Measurements from ENCODE around the gene CLK1. TPM values are rescaled to one million over a fixed set of nuclear protein-coding genes. Genes with fewer than 3 reads are reported as not detected.

The CLK1 gene
- 77.2 and 105 TPM in 2 replicates for total RNA-seq

GRCh38 chr2:200864176-200865034 is at the start of gene CLK1:
Gene CLK1, minus strand, starts transcription at chr2:200864658. Its CDS starts 2,796 bp downstream, at chr2:200861862.

GRCh38 chr2:200888704-200889625 is 24.5 kb upstream of the CLK1 start, which contains the start of the genes NIF3L1 and PPIL3:
Gene NIF3L1, plus strand, starts transcription at chr2:200889371. Its CDS starts 2,573 bp downstream, at chr2:200891944.
Gene PPIL3, minus strand, starts transcription at chr2:200889077. Its CDS starts 1,462 bp downstream, at chr2:200887615.

GRCh38 chr2:200811333-200812121 is 52.9 kb downstream of the CLK1 start, which contains the start of gene BZW1:
Gene BZW1, plus strand, starts transcription at chr2:200811910. Its CDS starts 1,308 bp downstream, at chr2:200813218.

Other genes starting within 250 kb of the CLK1 start
- gene BZW1, start 52.7 kb downstream of the CLK1 start, total RNA-seq, result 633 and 845 TPM in 2 replicates
- 48.9 and 51.9 TPM in 2 replicates for gene PPIL3, start 24.4 kb upstream of the CLK1 start, total RNA-seq
- gene NIF3L1, start 24.7 kb upstream of the CLK1 start, total RNA-seq, result 28.1 and 32.1 TPM in 2 replicates
- 26.0 and 27.3 TPM in 2 replicates for gene ORC2, start 99.0 kb upstream of the CLK1 start, total RNA-seq
- 14.4 and 15.0 TPM in 2 replicates for gene HYCC2, start 207.0 kb upstream of the CLK1 start, total RNA-seq
- 43.1 and 43.5 TPM in 2 replicates for gene NDUFB3, start 207.3 kb upstream of the CLK1 start, total RNA-seq

Data from nasal cavity respiratory epithelium epithelial cell of viscerocranial mucosa (primary cell).